BJ (cell line): ENCODE data around the gene SF3A2. TPM values are rescaled to one million over a fixed set of nuclear protein-coding genes. Genes with fewer than 3 reads are reported as not detected.
"Not testable (repeated sequence)": the region's sequence is repeated elsewhere in the genome, so short reads cannot be mapped to it uniquely, and the experiment has no call there.

Source experiments
- CTCF ChIA-PET: fragments of 350-600 bp; formaldehyde crosslinking; extraction: SDS; loops from one replicate; lab custom pipeline; 2021; ENCODE audit warnings: antibody characterized with exemption, inconsistent platforms; lab: Yijun Ruan, JAX
- POLR2A ChIA-PET: fragments of 300-600 bp; sonication (Branson Sonifier 250); formaldehyde crosslinking; extraction: SDS; loops from one replicate; lab custom pipeline; 2021; ENCODE audit warnings: antibody characterized with exemption; lab: Charles Lee
- DNase-seq: peaks from one replicate; pipeline ENCODE4 v3.0.0-alpha.2; 2011; ENCODE audit warnings: low read depth
- H3K27me3 ChIP-seq: 2 replicates; pipeline ENCODE4 v1.6.0; 2011; ENCODE audit warnings: low read length; ENCODE audit not compliant: control insufficient read depth, insufficient read depth
- H3K36me3 ChIP-seq: 2 replicates; pipeline ENCODE4 v1.5.1; 2011; ENCODE audit warnings: low read length; ENCODE audit not compliant: control insufficient read depth, insufficient read depth
- H3K4me3 ChIP-seq: 2 replicates; pipeline ENCODE4 v1.5.1; 2011; ENCODE audit warnings: low read depth, mild to moderate bottlenecking, control low read depth, low read length
- polyA plus RNA-seq: library from polyadenylated mRNA; depleted of rRNA; stranded (reverse); fragments of >200 nt; gene quantifications from 2 replicates; pipeline ENCODE4 v1.2.3, GENCODE V29; 2011
- TF ChIP-seq, protein P1 (sequence below): IDR thresholded peaks from 2 replicates; pipeline ENCODE4 v1.5.1; 2011; ENCODE audit warnings: low read depth, mild to moderate bottlenecking, control low read depth, inconsistent platforms, low read length, moderate library complexity; ENCODE audit not compliant: insufficient read depth

SF3A2 gene
- polyA plus RNA-seq, 1 experiment: 12.2 TPM

GRCh38 chr19:2277138-2277537, 40.5 kb downstream of the SF3A2 start:
- ChIA-PET POLR2A (interaction anchor here (0.8 to 0.9 kb wide), 2 partner anchors 9 to 17 kb away, joined by 3 to 4 read pairs; no protein-coding TSS in a partner anchor), CTCF (interaction anchor here (1.3 to 5.9 kb wide), 3 partner anchors 10 to 114 kb away, joined by 3 to 34 read pairs (median 14); no protein-coding TSS in a partner anchor)
- no peaks in the 10 kb centered on the region for H3K27me3 ChIP-seq
- no peak for DNase-seq
- H3K36me3 ChIP-seq: peaks cover 17% of the 10 kb centered on the region
- H3K4me3 ChIP-seq: no peak overlapping the region
- TF ChIP-seq, protein P1, sequence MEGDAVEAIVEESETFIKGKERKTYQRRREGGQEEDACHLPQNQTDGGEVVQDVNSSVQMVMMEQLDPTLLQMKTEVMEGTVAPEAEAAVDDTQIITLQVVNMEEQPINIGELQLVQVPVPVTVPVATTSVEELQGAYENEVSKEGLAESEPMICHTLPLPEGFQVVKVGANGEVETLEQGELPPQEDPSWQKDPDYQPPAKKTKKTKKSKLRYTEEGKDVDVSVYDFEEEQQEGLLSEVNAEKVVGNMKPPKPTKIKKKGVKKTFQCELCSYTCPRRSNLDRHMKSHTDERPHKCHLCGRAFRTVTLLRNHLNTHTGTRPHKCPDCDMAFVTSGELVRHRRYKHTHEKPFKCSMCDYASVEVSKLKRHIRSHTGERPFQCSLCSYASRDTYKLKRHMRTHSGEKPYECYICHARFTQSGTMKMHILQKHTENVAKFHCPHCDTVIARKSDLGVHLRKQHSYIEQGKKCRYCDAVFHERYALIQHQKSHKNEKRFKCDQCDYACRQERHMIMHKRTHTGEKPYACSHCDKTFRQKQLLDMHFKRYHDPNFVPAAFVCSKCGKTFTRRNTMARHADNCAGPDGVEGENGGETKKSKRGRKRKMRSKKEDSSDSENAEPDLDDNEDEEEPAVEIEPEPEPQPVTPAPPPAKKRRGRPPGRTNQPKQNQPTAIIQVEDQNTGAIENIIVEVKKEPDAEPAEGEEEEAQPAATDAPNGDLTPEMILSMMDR: no peak

DNA sequence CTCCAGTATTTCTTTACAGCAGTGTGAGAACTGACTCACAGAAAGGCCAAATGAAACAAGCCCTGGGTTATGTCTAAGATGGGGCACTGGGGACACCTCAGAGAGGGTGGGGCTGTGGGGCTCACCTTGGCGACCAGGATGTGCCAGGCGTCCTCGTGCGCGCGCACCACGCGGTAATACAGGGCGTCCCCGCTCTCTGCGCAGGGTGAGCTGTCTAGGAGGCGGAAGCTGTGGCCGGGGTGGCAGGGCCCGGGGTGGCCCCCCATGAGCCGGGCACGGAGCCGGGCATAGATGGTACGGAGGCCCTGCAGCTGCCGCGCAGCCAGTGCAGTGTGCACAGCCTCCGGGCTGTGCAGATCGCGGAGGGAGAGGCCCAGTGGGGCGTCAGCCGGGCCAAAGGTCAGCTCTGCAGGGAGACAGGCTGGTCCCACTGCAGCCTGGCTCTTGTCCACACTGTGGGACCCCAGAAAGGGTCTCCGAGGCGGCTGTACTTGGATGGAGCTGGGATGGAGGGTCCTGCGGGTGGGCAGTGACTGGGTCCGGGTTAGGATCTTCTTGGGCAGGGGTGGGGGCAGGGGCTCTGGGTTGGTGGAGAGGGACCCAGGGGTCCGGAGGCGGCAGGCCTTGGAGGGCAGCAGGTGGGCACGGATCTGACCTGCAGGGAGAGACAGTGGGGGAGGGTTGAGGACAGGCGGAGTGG, 42.0 kb downstream of the SF3A2 start:
- peaks cover 10% of the 10 kb centered on the region for H3K36me3 ChIP-seq
- TF ChIP-seq, protein P1: no peak

DNA sequence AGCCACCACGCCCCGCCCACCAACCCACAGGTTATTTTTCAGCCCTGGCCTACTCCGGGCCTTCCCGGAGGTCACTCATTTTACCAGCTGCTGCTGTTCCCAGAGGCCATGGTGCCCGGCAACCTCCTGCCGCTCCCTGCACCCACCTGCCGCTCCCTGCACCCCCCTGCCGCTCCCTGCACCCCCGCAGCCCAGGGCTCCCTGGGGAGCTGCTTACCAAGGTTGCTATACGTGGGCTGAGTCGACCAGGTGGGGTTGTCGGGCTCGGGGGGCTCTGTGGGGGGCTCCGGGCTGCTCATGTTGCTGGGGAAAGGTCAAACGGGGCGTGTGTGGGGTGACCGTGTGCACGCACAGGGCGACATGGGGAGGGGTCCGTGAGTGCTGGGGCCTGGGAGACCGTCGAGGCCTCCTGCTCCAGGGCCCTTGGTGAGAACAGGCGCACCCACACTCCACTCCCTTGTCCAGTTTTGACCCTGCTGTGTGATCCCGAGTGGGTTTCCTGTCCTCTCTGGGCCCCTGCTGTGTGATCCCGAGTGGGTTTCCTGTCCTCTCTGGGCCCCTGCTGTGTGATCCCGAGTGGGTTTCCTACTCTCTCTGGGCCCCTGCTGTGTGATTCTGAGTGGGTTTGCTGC, 44.1 kb downstream of the SF3A2 start:
- Histone ChIP-seq H3K27me3 (no peaks in the 10 kb centered on the region), H3K36me3 (peaks cover 3% of the 10 kb centered on the region; the same call in 1 of the 2 replicates), H3K4me3 (no peak overlapping the region)
- ChIA-PET CTCF (interaction anchor here (0.7 kb wide), 1 partner anchor 116 kb away, joined by 3 read pairs; no protein-coding TSS in a partner anchor), POLR2A (no interaction called here)
- TF ChIP-seq, protein P1: no peak
- DNase-seq: no peak

More for the DNA sequence above, 42.0 kb downstream of the SF3A2 start:
- CTCF ChIA-PET: no interaction called here
- no peak overlapping the region for H3K4me3 ChIP-seq
- no peak for DNase-seq
- H3K27me3 ChIP-seq: no peaks in the 10 kb centered on the region
- POLR2A ChIA-PET: no interaction called here

- H3K27me3 ChIP-seq, H3K36me3 ChIP-seq, POLR2A ChIA-PET, DNase-seq: not testable (repeated sequence)
- CTCF ChIA-PET: interaction anchor here (1.4 to 1.7 kb wide), 2 partner anchors 10 to 34 kb away, joined by 4 read pairs; no protein-coding TSS in a partner anchor
- H3K4me3 ChIP-seq: peak overlapping the region; percentile 28
Observed at GRCh38 chr19:2281265-2282061, 44.8 kb downstream of the SF3A2 start.

GRCh38 chr19:2282062-2282861, 45.6 kb downstream of the SF3A2 start, which contains the start of gene PEAK3:
Gene PEAK3 (minus strand): TSS chr19:2282175. CDS start chr19:2280931, 1,244 bp downstream.
- CTCF ChIA-PET: interaction anchor here (1.4 to 1.7 kb wide), 2 partner anchors 9 to 34 kb away, joined by 4 read pairs; no protein-coding TSS in a partner anchor
- TF ChIP-seq, protein P1: no peak
- POLR2A ChIA-PET: no interaction called here
- Histone ChIP-seq H3K36me3 (no peaks in the 10 kb centered on the region), H3K27me3 (0 out of 2 replicates have a peak, but pooled peaks cover under 1% of the 10 kb centered on the region), H3K4me3 (peak within 1 kb of the TSS; percentile 28)
- DNase-seq: no peak
